Measurements from ENCODE around the gene CAP2.

The CAP2 gene

DNA sequence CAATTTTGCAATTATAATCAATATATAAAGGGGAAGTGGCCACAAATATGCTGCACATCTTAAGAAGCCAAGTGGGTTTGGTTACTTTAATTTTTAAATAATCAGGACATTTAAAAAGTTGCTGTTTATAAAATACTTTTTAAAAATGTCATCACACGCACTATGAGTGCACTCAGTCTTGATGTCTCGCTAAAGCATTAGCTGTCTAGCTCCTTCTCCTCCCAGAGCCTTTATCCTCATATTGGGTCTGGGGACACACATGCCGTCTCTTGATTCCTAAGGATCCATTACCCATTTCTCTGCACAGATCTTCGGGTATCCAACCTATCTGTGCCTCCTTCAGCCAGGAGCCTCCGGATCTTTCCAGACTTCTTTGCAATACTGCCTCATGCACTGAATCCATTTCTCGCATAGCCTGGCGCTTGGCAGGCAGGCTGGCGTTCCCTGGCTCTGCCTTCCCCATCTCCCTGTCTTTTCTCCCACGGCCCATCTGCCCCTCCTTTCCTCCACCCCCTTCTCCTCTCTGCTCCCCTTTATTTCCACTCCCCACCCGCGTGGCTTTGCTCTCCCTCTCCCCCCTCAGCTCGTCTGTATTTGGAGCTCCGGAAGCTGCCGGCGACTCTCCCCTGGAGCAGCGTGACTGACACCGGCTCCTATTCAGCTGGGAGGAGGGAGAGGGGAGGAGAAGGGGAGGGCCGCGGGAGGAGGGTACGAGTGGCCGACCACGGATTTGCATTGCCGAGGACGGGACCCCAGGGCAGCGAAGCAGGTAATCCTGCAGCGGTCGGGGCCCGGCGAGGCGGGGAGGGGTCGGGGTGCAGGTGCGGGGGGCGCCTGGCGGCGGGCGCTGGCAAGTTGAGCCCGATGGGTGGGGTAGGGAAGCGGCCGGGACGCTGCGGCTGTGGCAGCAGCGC lies at the start of gene CAP2:
TSS of gene CAP2 (plus strand) at position 618 of the 914 bp plus-strand sequence. CDS start 27,961 bp downstream, outside the sequence.
- Histone ChIP-seq H3K27me3 (replicated peaks) (no peaks in the 10 kb centered on the region), H3K27ac (peak within 1 kb of the TSS; percentile 63), H3K36me3 (replicated peaks) (no peaks in the 10 kb centered on the region), H3K4me3 (ENCODE audit: low read depth, low read length) (peak within 1 kb of the TSS; percentile 71)
- TF ChIP-seq, protein P1, sequence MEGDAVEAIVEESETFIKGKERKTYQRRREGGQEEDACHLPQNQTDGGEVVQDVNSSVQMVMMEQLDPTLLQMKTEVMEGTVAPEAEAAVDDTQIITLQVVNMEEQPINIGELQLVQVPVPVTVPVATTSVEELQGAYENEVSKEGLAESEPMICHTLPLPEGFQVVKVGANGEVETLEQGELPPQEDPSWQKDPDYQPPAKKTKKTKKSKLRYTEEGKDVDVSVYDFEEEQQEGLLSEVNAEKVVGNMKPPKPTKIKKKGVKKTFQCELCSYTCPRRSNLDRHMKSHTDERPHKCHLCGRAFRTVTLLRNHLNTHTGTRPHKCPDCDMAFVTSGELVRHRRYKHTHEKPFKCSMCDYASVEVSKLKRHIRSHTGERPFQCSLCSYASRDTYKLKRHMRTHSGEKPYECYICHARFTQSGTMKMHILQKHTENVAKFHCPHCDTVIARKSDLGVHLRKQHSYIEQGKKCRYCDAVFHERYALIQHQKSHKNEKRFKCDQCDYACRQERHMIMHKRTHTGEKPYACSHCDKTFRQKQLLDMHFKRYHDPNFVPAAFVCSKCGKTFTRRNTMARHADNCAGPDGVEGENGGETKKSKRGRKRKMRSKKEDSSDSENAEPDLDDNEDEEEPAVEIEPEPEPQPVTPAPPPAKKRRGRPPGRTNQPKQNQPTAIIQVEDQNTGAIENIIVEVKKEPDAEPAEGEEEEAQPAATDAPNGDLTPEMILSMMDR (IDR thresholded peaks at IDR 0.05; ENCODE audit: low read depth, low read length, missing control alignments), result no peak
- DNase-seq, result peak; percentile 55
- in situ Hi-C loops (cut with HindIII; ENCODE audit: low pct_ligation_motif_present, low sequenced_read_pairs), result no loop called here

DNA sequence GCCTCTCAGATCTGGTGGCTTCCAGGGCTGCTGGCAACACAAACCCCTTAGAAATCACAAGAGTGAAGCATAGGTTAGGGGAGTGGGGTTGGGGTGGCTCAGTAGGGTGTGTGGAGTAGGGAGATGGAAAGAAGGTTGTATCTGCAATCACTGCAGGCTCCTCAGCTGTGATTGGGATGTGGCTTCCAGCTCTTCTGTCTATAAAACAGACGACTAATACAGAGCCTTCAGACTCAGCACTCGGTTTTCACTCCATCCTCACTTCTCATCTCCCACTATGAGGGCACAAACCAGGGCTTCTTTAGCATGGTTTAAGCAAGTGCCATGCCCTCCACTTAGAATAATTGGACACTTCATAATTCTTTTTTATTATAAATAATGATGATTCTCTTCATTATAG lies 46.4 kb upstream of the CAP2 start:
- in situ Hi-C loops (cut with HindIII; ENCODE audit: low pct_ligation_motif_present, low sequenced_read_pairs), result no loop called here

DNA sequence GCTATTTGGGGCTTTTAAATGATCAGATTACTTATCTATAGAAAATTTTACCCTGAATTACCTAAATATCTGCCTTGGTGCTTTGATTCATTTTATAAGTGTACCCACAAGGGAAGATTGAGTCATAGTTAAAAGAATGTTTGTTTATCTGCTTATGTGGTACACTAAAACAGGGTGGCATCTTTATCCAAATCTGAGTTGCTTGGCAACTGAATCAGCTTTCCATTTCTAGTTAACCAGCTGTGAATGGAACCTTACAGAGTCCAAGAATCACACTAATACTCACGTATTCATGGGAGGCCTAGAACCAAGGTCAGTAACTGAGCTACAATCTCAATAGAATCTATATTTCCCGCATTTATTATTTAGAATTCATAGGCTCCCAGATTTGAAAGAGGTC lies 44.0 kb upstream of the CAP2 start:
- Histone ChIP-seq H3K4me3 (ENCODE audit: low read depth, low read length) (no peak overlapping the region), H3K27ac (no peak overlapping the region), H3K27me3 (replicated peaks) (no peaks in the 10 kb centered on the region), H3K36me3 (replicated peaks) (no peaks in the 10 kb centered on the region)
- DNase-seq, result no peak
- in situ Hi-C loops (cut with HindIII; ENCODE audit: low pct_ligation_motif_present, low sequenced_read_pairs), result no loop called here
- TF ChIP-seq, protein P1 (IDR thresholded peaks at IDR 0.05; ENCODE audit: low read depth, low read length, missing control alignments), result no peak

More for the DNA sequence above, 46.4 kb upstream of the CAP2 start:
- Histone ChIP-seq H3K36me3 (replicated peaks) (no peaks in the 10 kb centered on the region), H3K4me3 (ENCODE audit: low read depth, low read length) (no peak overlapping the region), H3K27ac (no peak overlapping the region), H3K27me3 (replicated peaks) (no peaks in the 10 kb centered on the region)
- TF ChIP-seq, protein P1 (IDR thresholded peaks at IDR 0.05; ENCODE audit: low read depth, low read length, missing control alignments), result no peak
- DNase-seq, result no peak

DNA sequence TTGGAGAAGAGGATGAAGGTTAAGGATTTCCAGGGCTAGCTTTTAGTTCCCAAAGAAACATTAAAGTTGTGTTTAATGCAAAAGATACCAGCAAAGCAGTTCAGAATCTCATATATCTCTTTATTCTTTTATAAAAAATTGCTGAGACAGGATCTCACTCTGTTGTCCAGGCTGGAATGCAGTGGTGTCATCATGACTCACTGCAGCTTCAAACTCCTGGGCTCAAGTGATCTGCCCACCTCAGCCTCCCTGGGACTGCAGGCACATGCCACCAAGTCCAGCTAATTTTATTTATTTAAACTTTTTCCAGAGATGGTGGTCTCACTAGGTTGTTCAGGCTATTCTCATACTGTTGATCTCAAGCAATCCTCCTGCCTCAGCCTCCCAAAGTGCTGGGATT lies 41.1 kb upstream of the CAP2 start:
- H3K4me3 ChIP-seq (ENCODE audit: low read depth, low read length), result no peak overlapping the region

GRCh38 chr6:17353440-17354175 lies 39.8 kb upstream of the CAP2 start:
- no peaks in the 10 kb centered on the region for H3K27me3 ChIP-seq (replicated peaks)
- TF ChIP-seq, protein P1 (IDR thresholded peaks at IDR 0.05; ENCODE audit: low read depth, low read length, missing control alignments), result no peak
- H3K4me3 ChIP-seq (ENCODE audit: low read depth, low read length), result no peak overlapping the region
- H3K27ac ChIP-seq, result no peak overlapping the region
- DNase-seq, result no peak
- no peaks in the 10 kb centered on the region for H3K36me3 ChIP-seq (replicated peaks)
- in situ Hi-C loops (cut with HindIII; ENCODE audit: low pct_ligation_motif_present, low sequenced_read_pairs), result no loop called here

More for the DNA sequence above, 41.1 kb upstream of the CAP2 start:
- no peaks in the 10 kb centered on the region for H3K36me3 ChIP-seq (replicated peaks)
- in situ Hi-C loops (cut with HindIII; ENCODE audit: low pct_ligation_motif_present, low sequenced_read_pairs), result no loop called here
- H3K27ac ChIP-seq, result no peak overlapping the region
- TF ChIP-seq, protein P1 (IDR thresholded peaks at IDR 0.05; ENCODE audit: low read depth, low read length, missing control alignments), result no peak
- no peaks in the 10 kb centered on the region for H3K27me3 ChIP-seq (replicated peaks)
- peak; percentile 36 for DNase-seq

Measured in brain microvascular endothelial cell (primary cell).